Stimulated activated CD4-positive, alpha-beta T cell treated with anti-CD3 and anti-CD28 coated beads, Interleukin-2, amount 100 ng/mL, for 24 hours (primary cell): ENCODE data around the gene ZMYND11.
"Not testable (repeated sequence)": the region's sequence is repeated elsewhere in the genome, so short reads cannot be mapped to it uniquely, and the experiment has no call there.

Experiments
- DNase-seq, 2 donors: peaks; one replicate each; pipeline ENCODE4 v3.0.0-alpha.2; 2020

Gene ZMYND11

GRCh38 chr10:288316-289200 is 153.3 kb downstream of the ZMYND11 start:
- DNase-seq, result no peak

DNA sequence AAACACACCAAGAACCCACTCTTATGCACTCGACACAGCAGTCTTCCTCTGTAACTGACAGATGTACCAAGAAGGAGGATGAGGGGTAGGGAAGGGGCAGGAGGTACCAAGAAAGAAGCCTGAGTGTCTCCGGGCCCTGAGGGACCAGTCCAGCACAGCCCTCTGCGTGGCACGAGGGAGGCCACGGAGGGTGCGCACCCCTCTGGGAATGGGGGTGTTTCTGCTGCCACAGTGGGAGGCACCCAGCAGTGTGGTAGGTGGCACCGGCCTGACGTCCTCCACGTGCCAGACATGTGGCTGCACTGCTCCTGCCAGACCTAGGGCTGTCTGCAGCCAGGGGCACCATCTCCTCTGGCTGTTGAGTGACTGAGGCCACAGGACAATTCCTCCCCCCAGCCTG is 154.3 kb downstream of the ZMYND11 start:
- no peak for DNase-seq

DNA sequence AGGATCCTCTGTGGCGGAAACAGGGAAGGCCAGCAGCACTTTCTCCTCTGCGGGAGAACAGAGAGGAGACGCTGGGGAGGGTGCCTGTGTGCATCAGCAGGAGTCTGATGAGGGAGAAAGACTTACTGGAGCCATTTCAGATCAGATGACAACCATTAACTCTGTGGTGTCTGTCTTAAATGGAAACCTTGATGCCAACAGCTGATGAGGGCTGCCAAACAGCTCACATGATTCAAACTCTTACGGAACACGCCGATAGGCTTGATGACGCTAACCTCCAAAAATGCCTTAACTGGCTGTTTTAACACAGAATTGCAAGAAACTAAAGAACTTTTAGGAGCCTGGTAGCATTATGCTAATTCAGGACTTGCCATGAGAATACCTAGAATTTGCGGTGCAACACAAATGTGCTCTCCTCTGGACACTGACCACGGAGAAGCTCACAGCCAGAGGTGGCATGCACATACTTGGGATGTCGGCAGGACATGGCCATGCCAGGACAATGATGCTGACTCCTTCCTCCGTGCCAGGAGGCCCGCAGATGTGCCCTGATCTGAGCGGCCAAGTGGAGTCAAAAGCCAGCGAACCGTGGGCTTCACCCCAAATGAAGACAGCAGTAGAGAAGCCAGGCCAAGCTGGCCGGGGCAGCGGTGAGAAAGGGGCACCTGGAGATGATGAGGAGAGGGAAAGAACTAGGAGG is 154.9 kb downstream of the ZMYND11 start:
- no peak for DNase-seq

- no peak for DNase-seq
These were observed 158.4 kb downstream of the ZMYND11 start for GRCh38 chr10:293636-294035.

DNA sequence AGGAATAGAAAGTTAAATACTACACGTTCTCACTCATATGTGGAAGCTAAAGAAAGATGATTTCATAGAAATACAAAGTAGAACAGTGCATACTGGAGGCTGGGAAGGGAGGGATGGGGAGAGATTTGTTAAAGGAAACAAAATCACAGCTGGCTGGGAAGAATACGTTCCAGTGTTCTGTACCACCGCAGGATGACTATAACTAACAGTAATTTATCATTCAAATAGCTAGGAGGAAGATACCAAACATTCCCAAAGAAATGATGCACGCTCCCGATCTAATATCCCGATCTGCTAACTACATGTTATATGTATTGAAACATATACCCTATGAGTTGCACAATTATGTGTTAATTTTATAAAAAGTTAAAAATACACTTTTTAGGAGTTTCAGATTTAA is 162.3 kb downstream of the ZMYND11 start:
- no peak for DNase-seq

DNA sequence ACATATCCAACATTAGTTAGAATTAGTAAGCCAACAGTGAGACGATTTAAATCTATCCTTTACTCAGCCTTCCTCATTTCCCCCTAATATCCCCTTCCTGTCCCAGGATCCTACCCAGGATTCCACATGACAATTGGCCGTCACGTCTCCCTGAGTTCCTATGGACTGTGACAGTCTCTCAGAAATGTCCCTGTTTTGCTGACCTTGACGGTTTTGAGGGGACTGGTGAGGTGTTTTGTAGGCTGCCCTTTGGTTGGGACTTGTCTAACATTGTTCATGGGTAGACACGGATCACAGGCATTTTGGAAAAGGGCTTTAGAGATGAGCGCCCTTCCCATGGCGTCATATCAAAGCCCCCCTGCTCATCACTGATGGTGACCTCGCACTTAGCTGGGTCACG is 162.8 kb downstream of the ZMYND11 start:
- DNase-seq, result no peak

- no peak for DNase-seq
These were observed 164.3 kb downstream of the ZMYND11 start for GRCh38 chr10:299512-299911.

GRCh38 chr10:299969-300368 is 164.7 kb downstream of the ZMYND11 start:
- no peak for DNase-seq

DNA sequence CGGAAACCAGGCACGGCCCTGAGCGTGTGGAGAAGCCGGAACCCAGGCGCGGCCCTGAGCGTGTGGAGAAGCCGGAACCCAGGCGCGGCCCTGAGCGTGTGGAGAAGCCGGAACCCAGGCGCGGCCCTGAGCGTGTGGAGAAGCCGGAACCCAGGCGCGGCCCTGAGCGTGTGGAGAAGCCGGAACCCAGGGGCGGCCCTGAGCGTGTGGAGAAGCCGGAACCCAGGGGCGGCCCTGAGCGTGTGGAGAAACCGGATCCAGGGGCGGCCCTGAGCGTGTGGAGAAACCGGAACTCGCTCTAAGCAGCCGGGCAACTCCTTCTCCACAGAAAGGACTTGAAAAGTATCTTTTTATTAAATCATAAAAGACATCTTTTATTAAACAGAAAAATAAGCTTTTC is 165.3 kb downstream of the ZMYND11 start:
- DNase-seq, result not testable (repeated sequence)

DNA sequence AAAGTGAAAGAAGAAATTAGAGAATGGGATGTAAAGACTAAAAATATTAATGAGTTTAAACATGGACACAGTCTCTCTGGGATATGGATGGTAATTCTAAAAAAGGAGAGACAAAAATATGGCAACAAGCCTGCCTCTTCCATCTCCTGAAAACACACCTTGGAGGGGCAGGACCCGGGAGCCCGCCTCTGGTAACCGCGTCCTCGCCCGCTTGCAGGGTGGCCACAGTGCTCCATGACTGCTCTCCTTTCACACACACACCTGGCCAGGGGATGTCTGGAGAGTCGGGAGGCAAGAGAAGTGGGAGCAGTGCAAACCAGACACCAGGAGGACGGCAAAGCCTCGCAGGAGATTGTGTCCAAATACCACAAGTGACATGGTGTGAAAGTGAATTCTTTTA is 166.3 kb downstream of the ZMYND11 start:
- no peak for DNase-seq
